Amniotic stem cell (primary cell): ENCODE results near the gene SCAF1.

Experiments
- DNase-seq: peaks from one replicate; lab custom pipeline; 2025; lab: John Stamatoyannopoulos, UW

SCAF1 gene

DNA sequence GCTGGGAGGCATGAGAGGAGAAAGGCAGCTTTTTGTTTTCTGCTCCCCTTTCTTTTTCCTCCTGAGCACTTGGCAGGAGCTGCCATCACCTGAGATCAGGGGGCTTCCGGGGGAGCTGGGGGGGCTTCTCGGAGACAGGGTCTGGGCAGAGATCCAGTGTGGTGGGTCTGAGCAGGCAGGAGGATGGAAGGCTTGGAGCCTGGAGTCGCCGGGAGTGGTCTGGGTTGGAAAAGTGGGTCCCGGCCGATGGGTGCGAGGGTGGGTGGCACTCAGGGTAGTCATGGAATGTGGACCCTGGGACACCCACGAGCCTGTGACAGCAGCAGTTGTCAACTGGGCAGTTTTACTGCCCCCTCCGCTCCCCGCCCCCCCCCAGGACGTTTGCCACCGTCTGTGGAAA is 45.1 kb downstream of the SCAF1 start:
- DNase-seq: no peak

DNA sequence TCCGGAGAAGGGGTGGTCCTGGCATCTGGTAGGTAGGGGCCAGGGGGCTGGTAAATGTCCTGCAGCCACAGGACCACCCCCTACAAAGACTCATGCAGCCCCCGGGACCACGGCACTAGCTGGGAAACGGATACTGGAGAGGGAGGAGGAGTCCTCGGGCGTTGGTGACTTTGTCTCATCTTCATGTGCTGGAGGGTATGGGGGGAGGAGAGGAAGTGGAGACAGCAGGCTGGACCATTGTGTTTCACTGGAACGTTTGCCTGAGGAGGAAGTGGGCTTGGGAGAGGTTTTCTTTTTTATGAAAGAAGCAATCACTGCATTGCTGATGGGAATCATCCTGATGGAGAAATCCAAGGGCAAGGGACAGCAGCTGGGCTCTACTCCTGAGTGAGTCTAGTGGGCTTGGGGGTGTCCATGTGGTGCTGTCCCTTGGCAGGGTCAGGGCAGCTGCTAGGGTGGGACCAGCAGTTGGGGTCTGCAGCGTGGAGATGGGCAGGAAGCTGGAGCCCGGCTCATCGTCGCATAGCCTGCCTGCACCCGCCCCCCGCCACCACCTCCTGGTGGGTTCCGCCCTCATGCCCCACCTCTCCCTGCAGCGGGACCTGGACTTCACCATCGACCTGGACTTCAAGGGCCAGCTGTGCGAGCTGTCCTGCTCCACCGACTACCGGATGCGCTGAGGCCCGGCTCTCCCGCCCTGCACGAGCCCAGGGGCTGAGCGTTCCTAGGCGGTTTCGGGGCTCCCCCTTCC is 45.7 kb downstream of the SCAF1 start:
- no peak for DNase-seq

DNA sequence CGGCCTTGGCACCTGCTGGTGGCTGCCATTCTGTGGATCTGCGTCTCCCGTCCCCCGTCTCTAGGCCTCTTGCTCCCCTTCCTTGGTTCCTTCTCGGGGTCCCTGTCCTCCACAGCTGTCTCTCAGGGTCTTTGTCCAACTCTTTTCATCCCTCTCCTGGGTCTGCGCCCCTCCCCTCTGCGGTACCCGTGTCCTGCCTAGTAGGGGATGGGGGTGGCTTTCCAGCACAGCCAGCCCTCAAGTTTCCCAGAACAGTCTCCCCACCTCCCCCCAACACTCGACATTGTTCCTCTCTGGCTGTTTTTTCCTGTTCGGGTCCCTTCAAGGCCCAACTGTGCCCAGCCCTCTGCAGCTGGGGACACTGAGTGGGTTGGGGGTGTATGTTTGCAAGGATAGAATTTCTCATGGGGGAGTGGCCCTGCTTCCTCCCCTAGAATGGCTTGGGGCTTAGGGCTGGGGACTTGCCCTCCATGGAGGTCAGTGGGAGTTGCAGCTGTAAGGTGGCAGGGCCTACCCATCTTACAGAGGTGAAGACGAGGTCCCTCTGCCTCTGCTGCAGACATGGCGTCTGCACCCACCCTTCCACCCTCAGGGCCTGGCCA is 46.6 kb downstream of the SCAF1 start:
- DNase-seq: no peak

DNA sequence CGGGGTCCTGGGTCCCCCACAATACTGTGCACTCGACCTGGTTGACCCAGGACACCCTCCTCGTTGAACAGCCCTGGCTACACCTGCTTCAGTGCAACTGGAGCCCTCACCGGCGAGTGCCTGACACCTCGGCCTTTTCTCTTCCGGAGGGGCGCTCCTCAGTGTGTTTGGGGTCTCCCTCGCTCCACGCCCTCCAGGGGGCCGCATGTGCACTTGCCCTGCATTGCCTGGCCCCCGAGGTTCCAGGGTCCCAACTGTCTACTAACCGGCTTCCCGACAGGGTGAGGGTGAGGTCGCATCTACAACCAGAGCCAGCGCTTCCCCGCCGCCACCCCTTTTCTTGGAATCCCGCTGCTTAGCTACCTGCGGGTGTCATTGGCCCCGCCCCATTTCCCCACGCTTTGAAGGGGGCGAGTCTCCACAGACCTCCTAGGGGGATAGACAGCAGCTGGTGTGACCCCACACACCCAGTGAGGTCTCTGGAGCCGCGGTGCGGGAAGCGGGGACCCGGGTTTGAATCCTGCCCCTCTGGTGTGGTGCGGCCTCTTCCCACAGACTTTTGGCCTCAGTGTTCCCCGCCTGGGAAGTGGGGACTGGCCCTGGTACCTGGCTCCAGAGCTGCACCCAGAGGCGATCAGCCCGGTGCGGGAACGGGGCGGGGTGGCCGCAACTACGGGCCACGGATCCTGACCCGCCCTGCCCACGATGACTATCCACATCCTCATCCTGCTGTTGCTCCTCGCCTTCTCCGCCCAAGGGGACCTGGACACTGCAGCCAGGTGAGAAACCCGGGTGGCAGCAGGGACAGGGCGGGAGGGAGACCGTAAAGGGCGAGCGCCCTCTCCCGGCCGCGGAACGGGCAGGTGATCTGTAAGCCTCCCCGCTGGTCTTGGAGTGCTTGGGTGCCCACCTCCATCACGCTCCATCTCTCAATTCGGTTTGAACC is 47.4 kb downstream of the SCAF1 start, which contains the start of gene ADM5:
Gene ADM5 (plus strand): TSS at position 462 of the 946 bp plus-strand sequence. CDS start 244 bp downstream, at position 706.
- DNase-seq: no peak

DNA sequence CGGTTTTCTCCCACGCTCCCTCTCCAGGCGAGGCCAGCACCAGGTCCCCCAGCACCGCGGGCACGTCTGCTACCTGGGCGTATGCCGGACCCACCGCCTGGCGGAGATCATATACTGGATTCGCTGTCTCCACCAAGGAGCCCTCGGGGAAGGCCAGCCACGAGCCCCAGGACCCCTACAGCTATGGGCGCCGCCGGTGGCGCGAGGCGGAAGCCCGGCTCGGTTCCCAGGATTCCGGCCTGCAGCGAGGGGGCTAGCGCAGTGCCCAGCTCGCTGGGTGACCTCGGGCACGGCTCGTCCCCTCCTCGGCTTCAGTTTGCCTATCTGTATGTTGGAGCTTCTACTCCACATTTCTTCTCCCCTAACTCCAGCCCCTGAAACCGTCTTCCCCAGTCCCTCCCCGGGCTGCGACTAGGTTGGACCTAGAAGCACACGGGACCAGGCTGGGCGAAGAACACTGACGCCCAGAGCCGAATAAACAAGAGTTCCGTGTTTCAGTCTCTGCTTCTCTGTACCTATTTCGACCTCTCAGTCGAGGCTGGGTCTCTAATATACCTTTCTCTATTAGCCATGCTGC is 48.2 kb downstream of the SCAF1 start:
- no peak for DNase-seq

DNA sequence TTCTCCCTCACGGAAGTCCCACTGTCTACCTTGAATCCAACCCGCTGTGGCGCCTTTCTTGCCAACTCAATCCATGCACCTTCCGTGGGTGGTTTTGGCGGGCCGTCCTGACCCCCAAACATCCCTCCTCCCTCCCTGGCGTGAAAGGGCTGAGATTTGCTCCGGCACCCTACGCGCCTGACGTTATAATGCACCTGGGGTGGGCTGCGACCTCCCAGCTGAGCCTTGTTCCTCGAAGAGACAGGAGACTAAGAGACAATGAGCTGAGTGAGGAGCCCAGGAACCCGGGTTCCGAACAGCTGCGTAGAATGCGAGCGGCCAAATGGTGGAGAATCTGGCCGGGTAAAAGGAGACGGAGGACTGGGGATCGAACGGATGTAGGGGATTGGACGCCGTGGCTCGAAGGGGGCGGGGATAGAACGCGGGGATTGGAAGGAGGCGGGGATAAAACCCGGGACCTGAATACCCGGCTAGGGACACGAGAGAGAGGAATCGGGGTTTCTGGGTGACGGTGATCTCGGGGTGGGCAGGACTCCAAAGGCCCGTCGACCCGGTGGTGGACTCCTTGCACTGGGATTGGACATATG is 48.7 kb downstream of the SCAF1 start, which contains the start of gene CPT1C:
Gene CPT1C (plus strand): TSS at position 461 of the 587 bp plus-strand sequence. CDS start 1,137 bp downstream, outside the sequence.
- peak; percentile 57 for DNase-seq

DNA sequence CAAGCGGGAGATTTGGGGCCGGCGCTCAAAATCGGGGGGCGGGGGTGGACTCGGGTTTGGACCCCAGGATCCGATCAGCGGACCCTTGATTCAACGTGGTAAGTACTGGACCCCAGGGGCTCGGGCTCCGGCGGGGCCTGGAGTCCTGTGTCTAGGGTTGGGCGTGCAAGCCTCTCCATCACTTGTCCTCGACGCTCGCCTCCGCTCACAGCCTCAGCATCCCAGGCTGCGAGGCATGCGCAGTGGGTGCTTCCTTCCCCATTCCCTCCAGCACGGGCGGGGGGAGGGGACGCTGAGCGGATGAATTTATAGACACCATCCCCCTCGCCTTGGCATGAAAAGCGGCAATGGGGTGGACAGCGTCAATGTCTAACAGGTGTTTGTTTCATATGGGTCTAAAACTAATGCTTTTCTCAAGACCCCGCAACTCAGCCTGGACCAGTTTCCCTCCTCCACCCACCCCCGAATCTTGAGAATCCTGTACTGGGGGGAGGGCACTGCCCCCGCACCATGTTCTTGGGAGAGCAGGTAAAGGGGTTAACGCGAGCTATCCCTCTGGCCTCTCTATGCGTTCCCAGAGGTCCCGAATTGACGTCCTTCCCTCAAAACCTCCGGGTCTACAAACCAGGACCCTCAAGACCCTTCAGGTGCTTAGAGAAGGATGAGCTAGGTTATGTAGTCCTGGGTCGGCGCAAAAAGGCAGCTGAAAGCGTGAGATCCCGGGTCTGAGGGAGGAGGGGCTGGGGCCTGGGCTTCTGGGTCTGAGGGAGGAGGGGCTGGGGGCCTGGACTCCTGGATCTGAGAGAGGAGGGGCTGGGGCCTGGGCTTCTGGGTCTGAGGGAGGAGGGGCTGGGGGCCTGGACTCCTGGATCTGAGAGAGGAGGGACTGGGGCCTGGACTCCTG is 49.5 kb downstream of the SCAF1 start:
- DNase-seq: peak; percentile 40

DNA sequence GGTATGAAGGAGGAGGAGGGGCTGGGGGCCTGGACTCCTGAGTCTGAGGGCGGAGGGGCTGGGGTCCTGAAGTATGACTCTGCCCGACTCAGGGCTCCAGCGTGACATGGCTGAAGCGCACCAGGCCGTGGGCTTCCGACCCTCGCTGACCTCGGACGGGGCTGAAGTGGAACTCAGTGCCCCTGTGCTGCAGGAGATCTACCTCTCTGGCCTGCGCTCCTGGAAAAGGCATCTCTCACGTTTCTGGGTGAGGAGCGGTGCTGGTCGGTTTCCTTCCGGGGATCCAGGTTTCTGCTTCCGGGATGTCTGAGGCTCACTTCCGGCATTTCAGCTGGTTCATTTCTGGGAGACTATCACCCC is 50.1 kb downstream of the SCAF1 start:
- no peak for DNase-seq

DNA sequence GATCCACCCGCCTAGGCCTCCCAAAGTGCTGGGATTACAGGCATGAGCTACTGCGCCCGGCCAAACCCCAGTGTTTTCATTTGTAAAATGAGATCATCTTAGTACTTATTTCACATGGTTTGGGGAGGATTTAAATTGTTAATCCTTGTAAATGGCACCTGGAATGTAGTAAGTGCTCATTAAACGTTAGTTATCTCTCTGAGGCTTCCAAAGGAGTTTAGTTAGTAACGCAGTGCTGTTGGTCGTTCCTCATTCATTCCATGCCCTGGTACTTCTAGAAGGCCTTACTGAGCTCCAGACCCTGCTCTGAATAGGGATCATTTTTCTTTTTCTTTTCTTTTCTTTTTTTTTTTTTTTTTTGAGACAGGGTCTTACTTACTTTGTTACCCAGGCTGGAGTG is 54.1 kb downstream of the SCAF1 start:
- DNase-seq: no peak

DNA sequence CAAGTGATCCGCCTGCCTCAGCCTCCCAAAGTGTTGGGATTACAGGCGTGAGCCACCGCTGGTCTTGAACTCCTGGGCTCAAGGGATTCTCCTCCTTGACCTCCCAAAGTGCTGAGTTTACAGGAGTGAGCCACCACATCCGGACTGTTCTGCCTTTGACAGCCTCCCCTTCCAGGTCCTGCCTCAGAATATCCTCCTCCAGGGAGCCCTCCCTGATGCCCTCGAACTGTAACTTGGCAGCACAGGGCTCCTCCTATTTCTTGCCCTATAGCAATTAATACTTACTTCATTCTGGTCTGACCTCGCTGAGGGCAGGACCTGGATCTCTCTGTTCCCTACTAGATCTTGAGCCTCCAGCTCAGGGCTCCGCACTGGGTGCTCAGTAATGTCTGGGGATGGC is 54.9 kb downstream of the SCAF1 start:
- DNase-seq: no peak

DNA sequence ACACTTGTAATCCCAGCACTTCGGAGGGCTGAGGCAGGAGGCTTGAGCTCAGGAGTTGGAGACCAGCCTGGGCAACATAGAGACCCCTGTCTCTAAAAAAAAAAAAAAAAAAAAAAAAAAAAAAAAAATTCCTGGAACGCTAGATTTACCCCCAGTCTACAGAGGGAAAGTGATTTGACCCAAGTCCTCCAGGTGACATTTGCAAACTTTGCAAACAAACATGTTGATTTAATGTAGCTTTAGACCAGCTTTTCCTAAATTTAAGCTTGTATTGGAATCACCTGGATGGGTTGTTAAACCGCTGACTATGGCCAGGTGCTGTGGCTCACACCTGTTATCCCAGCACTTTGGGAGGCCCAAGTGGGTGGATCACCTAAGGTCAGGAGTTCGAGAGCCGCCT is 57.4 kb downstream of the SCAF1 start:
- DNase-seq: no peak

DNA sequence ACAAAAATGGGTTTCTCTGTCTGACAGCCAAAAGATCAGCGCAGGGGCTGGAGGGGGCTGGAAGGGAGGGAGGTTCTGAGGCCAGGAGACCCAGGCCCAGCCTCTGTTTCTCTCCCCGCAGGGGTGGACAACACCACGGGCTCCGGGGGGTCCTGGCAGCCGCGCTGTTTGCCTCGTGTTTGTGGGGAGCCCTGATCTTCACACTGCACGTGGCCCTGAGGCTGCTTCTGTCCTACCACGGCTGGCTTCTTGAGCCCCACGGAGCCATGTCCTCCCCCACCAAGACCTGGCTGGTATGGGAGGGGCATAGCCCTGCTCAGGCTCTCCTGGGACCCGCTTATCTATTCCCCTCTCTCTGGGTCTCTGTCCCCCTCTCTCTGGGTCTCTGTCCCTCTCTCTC is 58.6 kb downstream of the SCAF1 start:
- no peak for DNase-seq

DNA sequence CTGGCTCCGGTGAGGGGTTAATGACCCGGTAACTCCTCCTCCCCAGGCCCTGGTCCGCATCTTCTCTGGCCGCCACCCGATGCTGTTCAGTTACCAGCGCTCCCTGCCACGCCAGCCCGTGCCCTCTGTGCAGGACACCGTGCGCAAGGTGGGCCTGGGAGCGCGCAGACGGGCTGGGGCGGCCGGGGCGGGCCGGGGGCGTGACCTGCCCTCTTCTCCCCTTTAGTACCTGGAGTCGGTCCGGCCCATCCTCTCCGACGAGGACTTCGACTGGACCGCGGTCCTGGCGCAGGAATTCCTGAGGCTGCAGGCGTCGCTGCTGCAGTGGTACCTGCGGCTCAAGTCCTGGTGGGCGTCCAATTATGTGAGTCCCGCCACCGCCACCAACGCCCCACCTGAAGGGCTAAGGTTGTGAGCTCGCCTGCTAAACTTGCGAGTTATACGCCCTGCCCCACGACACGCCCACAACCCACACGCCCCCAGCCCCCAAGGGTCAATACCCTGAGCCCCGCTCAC is 59.3 kb downstream of the SCAF1 start:
- no peak for DNase-seq

DNA sequence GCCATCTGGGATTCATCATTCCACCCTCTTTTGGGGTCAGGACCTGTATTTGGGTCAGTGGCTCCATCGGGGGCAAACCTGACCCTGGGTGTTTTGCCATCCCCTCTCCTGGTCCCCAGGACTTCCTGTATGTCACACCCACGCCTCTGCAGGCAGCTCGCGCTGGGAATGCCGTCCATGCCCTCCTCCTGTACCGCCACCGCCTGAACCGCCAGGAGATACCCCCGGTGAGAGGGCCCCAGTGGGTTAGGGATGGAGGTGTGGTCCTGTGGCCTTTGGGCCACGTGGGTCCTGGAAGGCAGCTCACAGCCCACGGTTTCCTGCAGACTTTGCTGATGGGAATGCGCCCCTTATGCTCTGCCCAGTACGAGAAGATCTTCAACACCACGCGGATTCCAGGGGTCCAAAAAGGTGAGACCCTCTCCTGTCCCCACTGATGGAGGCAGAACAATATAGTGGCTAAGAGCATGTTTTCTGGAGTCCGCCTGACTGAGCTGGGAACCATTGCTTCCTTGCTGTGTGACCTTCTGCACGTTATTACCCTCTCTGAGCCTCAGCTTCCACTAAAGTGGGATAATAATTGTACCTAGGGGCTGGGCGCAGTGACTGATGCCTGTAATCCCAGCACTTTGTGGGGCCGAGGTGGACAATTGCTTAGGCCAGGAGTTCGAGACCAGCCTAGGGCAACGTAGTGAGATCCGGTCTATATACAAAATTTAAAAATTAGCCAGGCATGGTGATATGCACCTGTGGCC is 63.1 kb downstream of the SCAF1 start:
- DNase-seq: no peak

DNA sequence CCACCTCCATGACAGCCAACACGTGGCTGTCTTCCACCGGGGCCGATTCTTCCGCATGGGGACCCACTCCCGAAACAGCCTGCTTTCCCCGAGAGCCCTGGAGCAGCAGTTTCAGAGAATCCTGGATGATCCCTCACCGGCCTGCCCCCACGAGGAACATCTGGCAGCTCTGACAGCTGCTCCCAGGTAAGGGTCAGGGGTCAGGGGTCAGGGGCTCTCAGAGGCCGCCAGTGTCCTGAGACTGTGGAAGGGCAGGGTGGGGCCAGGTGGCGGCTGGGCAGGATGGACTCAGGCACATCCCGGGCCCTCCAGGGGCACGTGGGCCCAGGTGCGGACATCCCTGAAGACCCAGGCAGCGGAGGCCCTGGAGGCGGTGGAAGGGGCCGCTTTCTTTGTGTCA is 63.9 kb downstream of the SCAF1 start:
- no peak for DNase-seq
